Stomach (tissue), 9 donors: ENCODE results near the gene SORCS2. TPM values are rescaled to one million over a fixed set of nuclear protein-coding genes. Genes with fewer than 3 reads are reported as not detected.

Experiments used
- DNase-seq, 2 donors: peaks; one replicate each; pipeline versions ENCODE4 v3.0.0 to v3.0.0-alpha.2; 2013 to 2019
- H3K27ac ChIP-seq, 5 donors: fragments of 200-600 bp in 4 of 5; sonication (generic) in 4 of 5; one replicate each; pipeline ENCODE4 v1.5.1; 2013 to 2019; ENCODE audit warnings: mild to moderate bottlenecking in 1 of 5, moderate library complexity in 1 of 5
- H3K27me3 ChIP-seq, 3 donors: fragments of 200-600 bp; sonication (generic); one replicate each; pipeline ENCODE4 v1.5.1; 2017 to 2019; ENCODE audit warnings: mixed run types in 1 of 3
- H3K36me3 ChIP-seq, 4 donors: fragments of 200-600 bp; sonication (generic); 1 replicate in 3 of 4; 2 replicates in 1 of 4; pipeline ENCODE4 v1.5.1; 2016 to 2019
- H3K4me1 ChIP-seq, 4 donors: fragments of 200-600 bp; sonication (generic); one replicate each; pipeline ENCODE4 v1.5.1; 2016 to 2019
- H3K4me3 ChIP-seq, 4 donors: fragments of 200-600 bp; sonication (generic) in 3 of 4; one replicate each; pipeline ENCODE4 v1.5.1; 2016 to 2019; ENCODE audit warnings: mild to moderate bottlenecking in 1 of 4
- H3K9me3 ChIP-seq, 4 donors: fragments of 200-600 bp; sonication (generic); one replicate each; pipeline ENCODE4 v1.5.1; 2016 to 2019
- EP300 ChIP-seq: sonication (generic); formaldehyde crosslinking; IDR thresholded peaks from one replicate; pipeline ENCODE4 v1.6.1; 2017; ENCODE audit warnings: antibody characterized with exemption
- POLR2A ChIP-seq, 4 donors: fragments of 450-650 bp; IDR thresholded peaks; one replicate each; pipeline ENCODE4 v1.6.1; 2016; ENCODE audit warnings: antibody characterized with exemption in 4 of 4, control low read depth in 2 of 4, mild to moderate bottlenecking in 1 of 4, moderate library complexity in 1 of 4
- POLR2AphosphoS5 ChIP-seq, 3 donors: sonication (generic); formaldehyde crosslinking; IDR thresholded peaks; one replicate each; pipeline ENCODE4 v1.6.1; 2016; ENCODE audit warnings: antibody characterized with exemption in 3 of 3
- WGBS, 5 donors: extraction: QIAGEN DNeasy Blood & Tissue Kit in 3 of 5; methylation state at CpG; one replicate each; pipeline versions ENCODE4 v1.1.5 to v1.1.7; 2013 to 2018; 5-methylcytosine and 5-hydroxymethylcytosine counted together
- intact Hi-C: fragments of 100-400 bp; cut with DNase I; formaldehyde crosslinking; loops from one replicate; pipeline ENCODE4 v1.15.1; 2023; ENCODE audit warnings: low total_unique reads
- polyA plus RNA-seq, 3 donors: library from polyadenylated mRNA; stranded (reverse); fragments of 200-250 nt; gene quantifications; one replicate each; pipeline ENCODE4 v1.2.3, GENCODE V29; 2013
- total RNA-seq, 5 donors: library from RNA; depleted of rRNA; stranded (reverse); fragments of >200 nt; gene quantifications; one replicate each; pipeline versions ENCODE4 v1.1.0 to v1.2.3, GENCODE V29; 2014 to 2016
- TF ChIP-seq, protein P1 (sequence below), 7 experiments: fragments of 450-650 bp in 4 of 7; fragments of 200-600 bp in 3 of 7; sonication (generic) in 3 of 7; IDR thresholded peaks; one replicate each; pipeline ENCODE4 v1.5.1; 2016 to 2019; ENCODE audit warnings: antibody characterized with exemption in 7 of 7, control low read depth in 2 of 7, mild to moderate bottlenecking in 1 of 7
- donor health status: healthy with polysubstance abuse.
- donor health status: Bipolar disorder and iron deficiency.
- donor health status: healthy.

Gene SORCS2
- total and polyA plus RNA-seq, 8 donors: under 0.01 to 13.0 (median 0.50) TPM; not detected in 1

DNA sequence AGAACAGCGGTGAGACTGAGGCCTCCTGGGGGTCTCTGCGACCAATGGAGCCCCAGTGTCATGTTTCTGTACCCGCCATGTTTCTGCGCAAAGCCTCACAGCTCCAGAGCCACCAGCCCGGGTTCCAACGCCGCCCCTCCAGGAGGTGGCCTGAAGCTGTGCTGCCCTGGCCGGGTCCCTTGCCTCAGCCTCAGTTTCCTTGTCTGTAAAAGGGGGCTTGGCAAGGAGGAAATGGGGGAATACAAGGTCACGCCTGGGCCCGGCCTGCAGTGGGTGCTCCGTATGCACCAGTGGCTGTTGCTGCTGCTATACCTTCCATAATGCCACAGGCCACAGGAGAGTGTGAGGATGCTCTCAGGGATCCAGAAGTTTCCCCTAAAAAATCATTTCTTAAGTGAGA lies 517.8 kb downstream of the SORCS2 start:
- intact Hi-C loops: no loop called here

GRCh38 chr4:7710576-7711306 lies 518.4 kb downstream of the SORCS2 start:
- TF ChIP-seq POLR2A (IDR thresholded peaks at IDR 0.05) (no peak), POLR2AphosphoS5 (IDR thresholded peaks at IDR 0.05) (no peak), EP300 (no peak)
- TF ChIP-seq, protein P1, sequence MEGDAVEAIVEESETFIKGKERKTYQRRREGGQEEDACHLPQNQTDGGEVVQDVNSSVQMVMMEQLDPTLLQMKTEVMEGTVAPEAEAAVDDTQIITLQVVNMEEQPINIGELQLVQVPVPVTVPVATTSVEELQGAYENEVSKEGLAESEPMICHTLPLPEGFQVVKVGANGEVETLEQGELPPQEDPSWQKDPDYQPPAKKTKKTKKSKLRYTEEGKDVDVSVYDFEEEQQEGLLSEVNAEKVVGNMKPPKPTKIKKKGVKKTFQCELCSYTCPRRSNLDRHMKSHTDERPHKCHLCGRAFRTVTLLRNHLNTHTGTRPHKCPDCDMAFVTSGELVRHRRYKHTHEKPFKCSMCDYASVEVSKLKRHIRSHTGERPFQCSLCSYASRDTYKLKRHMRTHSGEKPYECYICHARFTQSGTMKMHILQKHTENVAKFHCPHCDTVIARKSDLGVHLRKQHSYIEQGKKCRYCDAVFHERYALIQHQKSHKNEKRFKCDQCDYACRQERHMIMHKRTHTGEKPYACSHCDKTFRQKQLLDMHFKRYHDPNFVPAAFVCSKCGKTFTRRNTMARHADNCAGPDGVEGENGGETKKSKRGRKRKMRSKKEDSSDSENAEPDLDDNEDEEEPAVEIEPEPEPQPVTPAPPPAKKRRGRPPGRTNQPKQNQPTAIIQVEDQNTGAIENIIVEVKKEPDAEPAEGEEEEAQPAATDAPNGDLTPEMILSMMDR (IDR thresholded peaks at IDR 0.05): no peak
- H3K4me1 ChIP-seq: no peaks in the 10 kb centered on the region
- H3K27ac ChIP-seq: no peak overlapping the region
- no peak overlapping the region for H3K4me3 ChIP-seq
- intact Hi-C loops: no loop called here
- peaks cover 0 to 10% (median 3%) of the 10 kb centered on the region in 4 donors for H3K9me3 ChIP-seq
- H3K27me3 ChIP-seq: no peaks in the 10 kb centered on the region
- WGBS, 5 donors: 81 to 90% (median 87%) methylated on average over 15 to 21 of the region's 21 CpGs
- no peak for DNase-seq
- H3K36me3 ChIP-seq: peaks cover 0 to 5% (median 0%) of the 10 kb centered on the region in 4 donors

More for the DNA sequence above, 517.8 kb downstream of the SORCS2 start:
- peaks cover 0 to 10% (median 3%) of the 10 kb centered on the region in 4 donors for H3K9me3 ChIP-seq
- no peaks in the 10 kb centered on the region for H3K27me3 ChIP-seq
- WGBS, 5 donors: 82 to 93% (median 87%) methylated on average over 10 to 11 of the region's 11 CpGs
- H3K36me3 ChIP-seq: peaks cover 0 to 5% (median 0%) of the 10 kb centered on the region in 4 donors
- no peak overlapping the region for H3K27ac ChIP-seq
- no peak overlapping the region for H3K4me3 ChIP-seq
- DNase-seq: no peak
- TF ChIP-seq POLR2AphosphoS5 (IDR thresholded peaks at IDR 0.05) (no peak), POLR2A (IDR thresholded peaks at IDR 0.05) (no peak), EP300 (no peak)
- TF ChIP-seq, protein P1 (IDR thresholded peaks at IDR 0.05): no peak
- H3K4me1 ChIP-seq: no peaks in the 10 kb centered on the region

GRCh38 chr4:7711307-7711963 lies 519.1 kb downstream of the SORCS2 start:
- Histone ChIP-seq H3K36me3 (peaks cover 0 to 5% (median 0%) of the 10 kb centered on the region in 4 donors), H3K27ac (no peak overlapping the region)

More at GRCh38 chr4:7711307-7711963, 519.1 kb downstream of the SORCS2 start:
- Histone ChIP-seq H3K4me1 (no peaks in the 10 kb centered on the region), H3K9me3 (peaks cover 0 to 10% (median 3%) of the 10 kb centered on the region in 4 donors), H3K4me3 (no peak overlapping the region), H3K27me3 (no peaks in the 10 kb centered on the region)
- no peak for DNase-seq
- TF ChIP-seq POLR2AphosphoS5 (IDR thresholded peaks at IDR 0.05) (no peak), EP300 (no peak), POLR2A (IDR thresholded peaks at IDR 0.05) (no peak)
- TF ChIP-seq, protein P1 (IDR thresholded peaks at IDR 0.05): no peak
- WGBS, 5 donors: 88 to 95% (median 92%) methylated on average over 8 to 10 of the region's 10 CpGs
- intact Hi-C loops: no loop called here
